ENCODE measurements around the gene SORCS2. TPM values are rescaled to one million over a fixed set of nuclear protein-coding genes. Genes with fewer than 3 reads are reported as not detected.

SORCS2 gene
- total RNA-seq, 1 experiment from 2014 or later = not detected

DNA sequence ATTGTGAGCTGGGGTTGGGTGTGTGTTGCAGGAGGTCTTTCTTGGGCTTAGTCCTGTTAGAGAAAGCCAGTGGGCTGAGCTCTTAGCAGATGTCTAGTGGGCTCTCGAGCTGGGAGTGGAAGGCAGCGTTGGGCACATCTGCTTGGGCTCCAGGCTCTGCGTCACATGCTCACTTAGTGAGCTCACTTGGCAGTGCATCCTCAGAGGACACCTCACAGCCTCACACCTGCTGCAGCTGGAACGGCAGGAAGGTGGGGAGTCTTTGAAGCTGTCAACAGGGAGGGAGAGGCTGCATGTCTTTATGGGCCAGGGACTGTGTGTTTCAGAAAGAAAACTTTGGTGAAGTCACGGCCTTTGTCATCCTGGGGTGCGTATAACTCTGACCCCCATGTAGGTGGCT, 160.1 kb downstream of the SORCS2 start:
- in situ Hi-C loops (cut with HindIII; ENCODE audit: low sequenced_read_pairs) = no loop called here

GRCh38 chr4:7353046-7353790, 160.9 kb downstream of the SORCS2 start:
- DNase-seq (ENCODE audit: low spot score) = no peak
- in situ Hi-C loops (cut with HindIII; ENCODE audit: low sequenced_read_pairs) = no loop called here

More for the DNA sequence above, 160.1 kb downstream of the SORCS2 start:
- no peak for DNase-seq (ENCODE audit: low spot score)

DNA sequence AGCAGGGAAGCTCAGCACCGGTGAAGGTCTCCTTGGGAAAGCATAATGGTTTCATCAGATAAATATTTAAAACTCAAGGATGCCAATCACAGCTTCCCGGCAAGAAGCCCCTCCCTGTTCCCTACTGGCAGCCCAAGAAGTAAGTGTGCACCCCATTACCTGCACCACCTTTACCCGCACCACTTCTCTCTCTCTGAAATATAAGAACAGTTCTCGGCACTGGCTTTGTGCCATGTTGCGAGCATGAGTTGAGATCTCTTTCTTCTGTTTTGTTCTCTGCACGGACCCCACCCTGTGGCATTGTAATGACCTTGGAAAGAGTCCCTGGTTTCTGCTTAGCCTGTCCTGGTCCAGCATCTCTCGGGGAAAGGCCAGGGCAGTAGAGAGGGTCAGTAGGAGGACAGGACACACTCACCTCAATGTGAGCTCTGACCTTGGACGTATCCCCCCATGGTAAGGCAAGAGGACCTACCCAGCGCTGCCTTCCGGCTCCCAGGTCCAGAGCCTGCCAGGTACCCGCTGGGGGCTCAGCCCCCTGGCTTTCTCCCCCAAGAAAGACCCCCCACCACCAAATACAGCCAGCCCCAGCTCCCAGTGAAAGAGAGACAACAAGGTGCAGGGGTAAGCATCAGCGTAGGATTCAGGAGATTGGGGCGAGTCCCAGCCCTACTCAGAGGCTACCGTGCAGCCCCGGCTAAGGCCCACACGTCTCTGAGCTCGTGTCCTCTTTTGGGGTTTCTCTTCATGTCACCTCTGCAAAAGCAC, 161.7 kb downstream of the SORCS2 start:
- DNase-seq (ENCODE audit: low spot score) = no peak
- in situ Hi-C loops (cut with HindIII; ENCODE audit: low sequenced_read_pairs) = no loop called here

DNA sequence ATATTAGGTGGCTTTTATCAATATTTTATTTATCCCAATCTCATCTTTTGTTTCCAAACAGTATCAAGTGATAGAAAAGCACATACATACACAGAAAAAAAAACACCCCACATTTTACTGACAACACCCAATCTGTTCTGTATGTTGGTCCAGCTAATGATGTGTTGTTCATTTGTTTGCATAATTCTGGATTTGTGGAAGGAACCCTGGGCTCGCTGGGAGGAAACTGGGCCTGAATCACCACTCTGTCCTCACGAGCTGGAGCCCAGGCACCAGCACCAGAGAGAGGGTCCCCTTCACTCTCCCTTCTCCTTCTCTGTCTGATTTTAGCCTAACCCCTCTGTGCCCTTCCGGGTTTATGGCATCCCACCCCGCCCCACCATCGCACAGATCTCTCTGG, 162.6 kb downstream of the SORCS2 start:
- no peak for DNase-seq (ENCODE audit: low spot score)
- in situ Hi-C loops (cut with HindIII; ENCODE audit: low sequenced_read_pairs) = no loop called here

- DNase-seq (ENCODE audit: low spot score) = no peak
- in situ Hi-C loops (cut with HindIII; ENCODE audit: low sequenced_read_pairs) = no loop called here
Measured at GRCh38 chr4:7355795-7356194, 163.5 kb downstream of the SORCS2 start.

DNA sequence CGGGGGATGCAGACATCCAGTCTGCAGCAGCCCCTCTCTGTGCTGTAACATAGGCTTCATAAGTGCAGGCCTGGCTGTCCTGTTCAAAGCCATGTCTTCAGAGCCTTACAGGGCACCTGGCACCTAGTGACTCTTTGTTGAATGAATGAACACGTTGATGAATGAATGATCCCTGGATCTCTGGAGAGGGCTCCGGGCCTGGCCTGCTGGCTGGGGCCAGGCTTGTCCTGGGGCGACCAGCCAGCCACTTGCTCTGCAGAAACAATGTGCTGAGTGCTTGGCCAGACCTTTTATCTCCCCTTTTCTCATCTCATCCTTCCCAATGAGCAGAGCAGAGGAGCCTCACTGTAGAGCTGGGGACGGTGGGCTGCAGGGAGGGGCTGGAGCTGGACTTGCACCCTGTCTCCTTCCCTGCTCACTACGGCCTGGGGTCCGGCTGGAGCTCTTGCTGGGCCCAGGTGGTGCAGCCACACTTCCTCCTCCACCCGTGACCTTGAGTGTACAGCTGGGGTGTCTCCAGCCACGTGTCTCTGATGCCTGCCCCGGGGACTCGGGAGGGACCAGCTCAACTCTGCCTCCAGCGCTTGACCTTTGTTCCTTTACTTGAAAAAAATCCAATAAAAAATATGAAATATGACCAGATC, 164.5 kb downstream of the SORCS2 start:
- in situ Hi-C loops (cut with HindIII; ENCODE audit: low sequenced_read_pairs) = no loop called here
- no peak for DNase-seq (ENCODE audit: low spot score)

DNA sequence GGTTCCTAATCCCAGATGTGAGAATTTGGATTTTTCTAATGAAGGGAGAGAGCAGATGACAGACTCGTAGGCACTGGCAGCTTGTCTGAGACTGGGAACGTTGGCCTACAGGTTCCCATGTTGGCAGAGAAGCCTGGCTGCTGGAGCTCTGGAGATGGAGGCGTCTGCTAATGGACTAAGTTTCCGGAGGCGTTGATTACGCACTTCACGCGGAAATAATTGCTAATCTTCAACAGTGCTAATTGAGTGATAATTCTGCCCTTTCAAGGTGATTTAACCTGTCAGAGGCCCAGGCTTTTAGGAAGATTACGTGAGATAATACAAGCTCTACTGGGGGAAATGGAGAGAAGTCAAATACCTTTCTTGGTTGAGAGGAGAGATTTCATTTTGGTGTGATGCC, 165.0 kb downstream of the SORCS2 start:
- in situ Hi-C loops (cut with HindIII; ENCODE audit: low sequenced_read_pairs) = no loop called here
- no peak for DNase-seq (ENCODE audit: low spot score)

GRCh38 chr4:7358100-7358735, 165.9 kb downstream of the SORCS2 start:
- in situ Hi-C loops (cut with HindIII; ENCODE audit: low sequenced_read_pairs) = no loop called here
- peak; percentile 77 for DNase-seq (ENCODE audit: low spot score)

GRCh38 chr4:7359400-7360062, 167.2 kb downstream of the SORCS2 start:
- in situ Hi-C loops (cut with HindIII; ENCODE audit: low sequenced_read_pairs) = no loop called here
- no peak for DNase-seq (ENCODE audit: low spot score)

DNA sequence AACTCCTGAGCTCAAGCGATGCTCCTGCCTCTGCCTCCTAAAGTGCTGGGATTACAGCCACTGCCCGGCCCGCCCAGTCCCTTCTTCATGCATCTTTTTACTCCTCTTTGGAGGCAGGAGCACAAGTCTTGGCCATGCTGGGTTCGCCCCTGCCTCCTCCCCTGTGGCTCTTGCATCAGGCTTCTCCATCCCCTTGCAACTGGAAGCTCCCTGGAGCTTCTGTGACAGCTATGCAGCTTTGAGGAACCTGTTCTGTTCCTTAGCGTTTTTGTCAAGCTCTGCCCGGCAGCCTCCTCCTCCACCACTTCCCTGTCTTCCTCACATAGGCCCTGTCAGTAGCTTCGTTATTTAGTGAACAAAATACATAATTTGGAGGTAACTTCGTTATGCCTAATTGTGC, 168.5 kb downstream of the SORCS2 start:
- in situ Hi-C loops (cut with HindIII; ENCODE audit: low sequenced_read_pairs) = no loop called here
- no peak for DNase-seq (ENCODE audit: low spot score)

- no peak for DNase-seq (ENCODE audit: low spot score)
- in situ Hi-C loops (cut with HindIII; ENCODE audit: low sequenced_read_pairs) = no loop called here
Measured at GRCh38 chr4:7361280-7361895, 169.1 kb downstream of the SORCS2 start.

DNA sequence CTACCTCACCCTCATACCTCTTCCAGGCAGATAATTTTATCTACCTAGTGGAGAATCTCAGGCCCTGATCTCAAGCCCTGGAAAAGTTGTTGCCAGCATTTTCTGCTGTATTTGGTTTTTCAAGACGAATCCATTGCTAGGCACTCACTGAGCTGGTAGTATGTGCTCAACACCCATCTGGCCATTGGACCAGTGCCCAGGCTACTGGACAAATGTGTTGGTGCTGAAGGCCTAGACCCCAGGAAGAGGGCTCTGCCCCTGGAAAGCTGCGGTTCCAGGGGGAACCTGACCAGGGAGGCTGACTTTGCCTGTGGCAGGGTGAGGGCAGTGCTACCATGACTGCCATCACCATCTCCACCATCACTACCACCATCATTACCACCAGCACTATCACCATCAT, 170.0 kb downstream of the SORCS2 start:
- DNase-seq (ENCODE audit: low spot score) = no peak
- in situ Hi-C loops (cut with HindIII; ENCODE audit: low sequenced_read_pairs) = no loop called here

DNA sequence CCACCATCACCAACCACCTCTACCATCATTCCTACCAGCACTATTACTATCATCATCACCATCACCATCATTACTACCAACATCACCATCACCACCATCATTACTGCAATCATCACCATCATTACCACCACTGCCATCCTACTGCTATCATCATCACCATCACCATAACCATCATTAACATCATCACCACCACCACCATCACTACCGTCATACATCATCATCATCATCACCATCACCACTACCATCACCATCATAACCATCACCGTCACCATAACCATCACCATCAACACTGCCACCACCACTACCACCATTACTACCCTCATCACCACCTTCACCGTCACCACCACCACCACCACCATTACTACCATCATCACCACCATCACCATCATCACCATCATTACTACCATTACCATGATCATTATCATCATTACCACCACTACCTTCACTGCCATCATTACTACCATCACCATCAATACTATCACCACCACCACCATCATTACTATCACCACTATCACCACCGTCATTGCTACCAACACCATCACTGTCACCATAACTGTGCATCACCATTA, 170.6 kb downstream of the SORCS2 start:
- no peak for DNase-seq (ENCODE audit: low spot score)

GRCh38 chr4:7364979-7365378, 172.6 kb downstream of the SORCS2 start:
- in situ Hi-C loops (cut with HindIII; ENCODE audit: low sequenced_read_pairs) = no loop called here
- DNase-seq (ENCODE audit: low spot score) = no peak

More for the DNA sequence above, 170.6 kb downstream of the SORCS2 start:
- in situ Hi-C loops (cut with HindIII; ENCODE audit: low sequenced_read_pairs) = no loop called here

- peak; percentile 89 for DNase-seq (ENCODE audit: low spot score)
- in situ Hi-C loops (cut with HindIII; ENCODE audit: low sequenced_read_pairs) = no loop called here
Measured at GRCh38 chr4:7365462-7366179, 173.3 kb downstream of the SORCS2 start.

- in situ Hi-C loops (cut with HindIII; ENCODE audit: low sequenced_read_pairs) = no loop called here
- DNase-seq (ENCODE audit: low spot score) = no peak
Measured at GRCh38 chr4:7366180-7366945, 174.0 kb downstream of the SORCS2 start.

DNA sequence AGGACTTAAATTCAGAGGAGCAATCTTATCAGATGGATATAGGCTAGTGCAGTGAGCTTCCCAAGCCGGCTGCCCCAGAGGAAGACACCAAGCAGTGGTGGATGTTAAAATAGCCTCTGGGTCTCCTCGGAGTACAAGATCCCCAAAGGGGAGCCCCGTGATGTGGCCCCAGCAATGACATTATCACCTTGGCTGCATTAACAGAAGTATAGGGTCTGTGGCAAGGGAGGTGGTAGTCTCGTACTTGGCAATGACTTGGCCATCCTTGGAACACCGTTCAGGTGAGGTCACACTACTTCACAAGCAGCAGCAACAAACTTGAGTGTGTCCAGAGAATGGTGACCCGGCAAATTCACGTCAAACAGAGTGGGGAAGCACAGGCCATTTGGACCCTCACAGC, 174.6 kb downstream of the SORCS2 start:
- in situ Hi-C loops (cut with HindIII; ENCODE audit: low sequenced_read_pairs) = no loop called here

More for the DNA sequence above, 174.6 kb downstream of the SORCS2 start:
- no peak for DNase-seq (ENCODE audit: low spot score)

Measured in G401 (cell line).